B cell (primary cell): ENCODE results near the gene SEMA4G.

ENCODE experiments used
- EZH2 ChIP-seq: IDR thresholded peaks from 2 replicates; pipeline ENCODE4 v1.6.1; 2012; ENCODE audit warnings: borderline replicate concordance, low read depth, mild to moderate bottlenecking, moderate library complexity, low read length; ENCODE audit not compliant: insufficient read depth, poor library complexity, severe bottlenecking
- TF ChIP-seq, protein P1 (sequence below): fragments of 200-600 bp; IDR thresholded peaks from one replicate; pipeline ENCODE4 v1.8.0; 2022; ENCODE audit warnings: antibody characterized with exemption, mild to moderate bottlenecking

DNA sequence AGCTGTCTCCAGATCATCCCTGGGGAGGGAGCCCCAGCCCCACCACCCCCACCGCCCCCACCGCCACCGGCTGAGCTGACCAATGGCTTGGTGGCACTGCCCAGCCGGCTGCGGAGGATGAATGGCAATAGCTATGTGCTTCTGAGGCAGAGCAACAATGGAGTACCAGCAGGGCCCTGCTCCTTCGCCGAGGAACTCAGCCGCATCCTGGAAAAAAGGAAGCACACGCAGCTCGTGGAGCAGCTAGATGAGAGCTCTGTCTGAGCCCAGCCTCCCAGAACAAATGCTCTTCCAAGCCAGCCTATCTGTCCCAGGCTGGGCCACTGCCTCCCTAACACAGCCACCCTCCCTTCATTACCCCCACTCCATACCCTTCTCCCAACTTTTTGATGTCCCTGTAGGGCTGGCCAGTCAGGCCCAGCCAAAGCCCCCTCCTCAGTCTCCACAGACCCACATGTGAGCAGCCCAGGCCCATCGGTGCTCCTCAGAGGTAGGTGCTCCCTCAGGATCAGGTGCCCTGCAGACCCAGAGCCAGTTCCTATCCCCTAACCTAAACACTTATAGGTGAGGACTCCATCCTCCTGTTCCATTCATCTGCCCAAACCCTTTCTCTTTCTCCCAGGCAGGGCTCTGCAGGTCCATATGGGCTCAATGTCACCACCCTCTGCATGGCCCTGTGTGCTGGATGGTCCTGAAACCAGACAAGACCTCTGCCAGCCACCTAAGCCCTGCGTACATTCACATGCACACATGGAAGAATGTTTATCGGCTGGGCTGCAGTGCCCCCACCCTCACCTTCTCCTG is 14.8 kb downstream of the SEMA4G start:
- TF ChIP-seq, protein P1, sequence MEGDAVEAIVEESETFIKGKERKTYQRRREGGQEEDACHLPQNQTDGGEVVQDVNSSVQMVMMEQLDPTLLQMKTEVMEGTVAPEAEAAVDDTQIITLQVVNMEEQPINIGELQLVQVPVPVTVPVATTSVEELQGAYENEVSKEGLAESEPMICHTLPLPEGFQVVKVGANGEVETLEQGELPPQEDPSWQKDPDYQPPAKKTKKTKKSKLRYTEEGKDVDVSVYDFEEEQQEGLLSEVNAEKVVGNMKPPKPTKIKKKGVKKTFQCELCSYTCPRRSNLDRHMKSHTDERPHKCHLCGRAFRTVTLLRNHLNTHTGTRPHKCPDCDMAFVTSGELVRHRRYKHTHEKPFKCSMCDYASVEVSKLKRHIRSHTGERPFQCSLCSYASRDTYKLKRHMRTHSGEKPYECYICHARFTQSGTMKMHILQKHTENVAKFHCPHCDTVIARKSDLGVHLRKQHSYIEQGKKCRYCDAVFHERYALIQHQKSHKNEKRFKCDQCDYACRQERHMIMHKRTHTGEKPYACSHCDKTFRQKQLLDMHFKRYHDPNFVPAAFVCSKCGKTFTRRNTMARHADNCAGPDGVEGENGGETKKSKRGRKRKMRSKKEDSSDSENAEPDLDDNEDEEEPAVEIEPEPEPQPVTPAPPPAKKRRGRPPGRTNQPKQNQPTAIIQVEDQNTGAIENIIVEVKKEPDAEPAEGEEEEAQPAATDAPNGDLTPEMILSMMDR: no peak
- no peak for TF ChIP-seq EZH2
